NCI-H510A (cell line): ENCODE data around the gene ZCCHC2.

Source experiments
- DNase-seq: peaks from one replicate; lab custom pipeline; 2025; lab: John Stamatoyannopoulos, UW

The ZCCHC2 gene

DNA sequence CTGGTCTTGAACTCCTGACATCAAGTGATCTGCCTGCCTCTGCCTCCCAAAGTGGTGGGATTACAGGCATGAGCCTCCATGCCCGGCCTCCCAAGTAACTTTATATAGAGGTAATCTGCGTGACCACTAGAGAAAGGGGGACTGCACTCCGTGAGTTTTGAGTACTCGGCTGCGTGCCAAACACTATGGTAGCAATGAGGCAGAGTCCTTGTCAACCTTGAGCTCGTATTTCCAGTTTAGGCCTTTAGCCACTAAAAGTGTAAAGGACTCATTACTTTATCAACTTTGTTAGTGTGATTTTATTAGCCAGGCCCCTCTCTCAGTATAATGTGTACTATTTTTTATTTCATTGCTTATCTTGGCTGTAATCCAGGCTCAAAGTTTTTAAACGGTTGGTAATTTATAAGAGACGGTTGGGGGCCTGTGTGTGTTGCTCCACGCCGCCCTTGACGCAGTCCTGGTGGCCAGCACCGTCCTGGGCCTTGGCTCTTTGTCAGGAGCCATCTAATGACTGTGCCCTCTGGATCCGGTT lies 56.2 kb downstream of the ZCCHC2 start:
- DNase-seq, result no peak

- DNase-seq, result no peak
Observed at GRCh38 chr18:62583376-62583775, 60.6 kb downstream of the ZCCHC2 start.

GRCh38 chr18:62584241-62585120 lies 61.7 kb downstream of the ZCCHC2 start:
- peak; percentile 78 for DNase-seq

GRCh38 chr18:62585274-62586150 lies 62.7 kb downstream of the ZCCHC2 start:
- DNase-seq, result no peak

- DNase-seq, result peak; percentile 36
Observed at GRCh38 chr18:62586151-62586774, 63.4 kb downstream of the ZCCHC2 start.

DNA sequence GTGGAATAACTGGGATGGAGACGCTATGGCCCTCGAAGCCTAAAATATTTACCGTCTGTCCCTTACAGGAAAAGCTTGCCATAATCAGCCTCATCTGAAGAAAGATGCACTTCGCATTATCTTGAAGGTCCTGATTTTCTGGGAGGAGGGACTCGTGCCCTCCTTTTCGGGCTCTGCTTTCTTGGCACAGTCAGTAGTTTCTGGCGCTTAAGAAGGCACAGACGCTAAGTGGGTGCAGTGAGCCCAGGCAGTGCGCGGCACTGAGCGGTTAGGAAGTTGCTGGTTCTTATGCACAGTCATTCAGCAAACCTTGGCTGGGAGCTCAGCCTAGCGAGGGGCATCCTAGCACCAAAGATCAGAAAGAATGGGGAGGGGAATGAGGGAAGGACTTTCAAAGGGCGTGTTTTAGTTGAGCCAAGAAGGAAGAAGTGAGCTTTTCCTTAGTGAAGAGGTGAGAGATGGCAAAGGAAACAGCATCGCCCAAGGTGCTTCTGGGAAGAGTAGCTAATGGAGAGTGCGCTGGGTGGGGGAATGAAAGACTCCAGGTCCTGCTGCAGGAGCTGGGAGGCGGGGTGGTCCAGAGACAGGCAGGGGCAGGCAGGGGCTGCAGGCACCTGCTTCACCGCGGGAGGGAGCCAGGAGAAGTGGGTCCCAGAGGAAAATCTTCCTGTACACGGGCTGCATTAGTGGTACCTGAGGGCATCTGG lies 64.1 kb downstream of the ZCCHC2 start:
- no peak for DNase-seq

GRCh38 chr18:62587689-62588088 lies 64.9 kb downstream of the ZCCHC2 start:
- DNase-seq, result no peak

DNA sequence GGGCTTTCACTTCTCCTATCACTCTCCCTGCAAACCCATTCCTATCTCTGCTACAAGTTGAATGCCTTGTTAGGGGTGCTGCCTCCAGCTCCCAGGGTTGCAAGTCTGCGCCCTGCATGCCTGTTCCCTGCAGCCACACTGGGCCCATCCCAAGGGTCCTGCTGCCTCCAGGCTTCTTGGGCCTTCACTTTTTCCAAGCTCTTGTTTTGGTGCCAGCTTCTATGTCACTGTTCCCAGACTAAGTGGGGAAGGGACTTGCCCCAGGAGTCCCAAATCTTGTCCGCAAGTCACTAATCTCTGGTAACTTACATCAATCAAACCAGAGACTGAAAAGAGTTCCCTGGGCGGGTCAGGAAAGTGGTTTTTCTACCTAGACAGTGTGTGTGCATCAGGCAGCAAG lies 65.4 kb downstream of the ZCCHC2 start:
- DNase-seq, result no peak

- no peak for DNase-seq
Observed at GRCh38 chr18:62590799-62591590, 68.2 kb downstream of the ZCCHC2 start.

DNA sequence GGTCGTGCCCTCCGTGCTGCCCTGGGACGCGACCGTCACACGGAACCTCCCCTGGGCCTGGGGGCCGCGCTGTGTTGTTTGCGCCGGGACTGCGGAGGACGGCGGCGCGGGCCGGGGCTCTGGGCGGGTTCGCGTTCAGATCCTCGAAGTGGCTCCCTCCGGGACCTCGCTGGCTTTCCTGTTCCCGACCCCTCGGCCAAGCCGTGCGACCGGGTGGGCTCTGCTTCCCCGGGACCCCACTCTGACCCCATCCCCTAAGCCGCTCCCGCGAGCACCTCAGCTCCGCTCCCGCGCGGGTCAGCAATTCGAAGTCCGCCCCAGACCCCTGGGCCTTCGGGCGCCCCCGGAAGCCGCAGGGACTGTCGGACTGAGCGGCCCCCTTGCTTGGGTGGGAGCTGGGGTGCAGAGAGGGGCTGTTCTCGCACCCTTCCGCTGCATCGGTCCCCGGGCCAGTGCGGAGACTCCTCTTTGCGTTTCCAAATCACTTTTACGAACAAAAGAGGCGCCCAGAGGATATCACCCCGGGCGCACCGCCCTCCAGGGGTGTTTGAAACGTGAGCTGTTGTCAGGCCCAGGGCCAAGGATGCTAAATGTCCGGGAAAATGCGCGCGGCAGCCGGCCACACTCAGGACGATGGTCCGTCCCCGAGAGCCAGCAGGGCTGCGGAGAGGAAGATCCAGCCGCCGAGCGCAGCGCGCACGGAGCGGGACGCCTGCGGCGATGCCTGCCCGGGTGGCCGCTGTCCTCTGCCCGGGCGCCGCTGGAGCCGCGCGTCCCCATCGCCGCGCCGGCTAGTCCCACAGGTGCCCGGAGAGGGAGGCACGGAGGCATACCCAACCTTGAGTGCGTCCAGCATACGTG lies 73.5 kb downstream of the ZCCHC2 start:
- DNase-seq, result peak; percentile 16

DNA sequence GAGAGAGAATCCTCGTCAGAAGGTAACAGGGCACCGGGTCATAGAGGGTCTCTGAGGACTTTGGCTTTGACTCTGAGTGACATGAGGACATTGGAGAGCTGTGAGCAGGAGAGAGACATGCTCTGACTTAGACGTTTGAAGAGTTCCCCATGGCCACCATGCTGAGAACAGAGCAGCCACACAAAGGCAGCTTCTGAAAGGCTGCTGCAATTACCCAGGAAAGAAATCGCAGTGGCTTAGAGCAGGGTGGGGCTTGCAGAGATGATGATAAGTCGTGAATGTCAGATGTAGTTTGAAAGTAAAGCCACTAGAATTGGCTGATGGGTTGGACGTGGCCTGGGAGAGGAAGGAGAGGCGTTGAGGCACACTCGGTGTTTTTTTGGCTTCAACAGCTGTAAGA lies 79.0 kb downstream of the ZCCHC2 start:
- DNase-seq, result no peak

DNA sequence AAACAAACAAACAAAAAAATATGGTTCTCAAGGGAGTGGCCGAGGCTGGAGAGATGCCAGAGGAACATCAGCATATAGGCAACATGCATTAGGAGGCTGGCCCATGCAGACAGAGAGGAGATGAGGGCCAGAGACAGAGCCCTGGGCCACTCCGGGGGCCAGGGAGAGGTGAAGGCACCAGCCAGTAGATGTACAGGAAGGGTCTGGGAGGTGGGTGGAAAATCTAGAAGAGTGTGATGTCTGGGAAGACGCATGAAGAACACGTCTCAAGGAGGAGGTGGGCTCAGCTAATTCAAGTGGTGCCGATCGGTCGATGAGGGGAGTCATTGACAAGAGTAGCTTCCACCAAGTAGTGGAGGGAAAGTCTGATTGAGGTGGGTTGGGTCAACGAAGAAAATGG lies 79.9 kb downstream of the ZCCHC2 start:
- DNase-seq, result no peak

GRCh38 chr18:62603211-62603610 lies 80.4 kb downstream of the ZCCHC2 start:
- no peak for DNase-seq

- no peak for DNase-seq
Observed at GRCh38 chr18:62603979-62604378, 81.2 kb downstream of the ZCCHC2 start.

DNA sequence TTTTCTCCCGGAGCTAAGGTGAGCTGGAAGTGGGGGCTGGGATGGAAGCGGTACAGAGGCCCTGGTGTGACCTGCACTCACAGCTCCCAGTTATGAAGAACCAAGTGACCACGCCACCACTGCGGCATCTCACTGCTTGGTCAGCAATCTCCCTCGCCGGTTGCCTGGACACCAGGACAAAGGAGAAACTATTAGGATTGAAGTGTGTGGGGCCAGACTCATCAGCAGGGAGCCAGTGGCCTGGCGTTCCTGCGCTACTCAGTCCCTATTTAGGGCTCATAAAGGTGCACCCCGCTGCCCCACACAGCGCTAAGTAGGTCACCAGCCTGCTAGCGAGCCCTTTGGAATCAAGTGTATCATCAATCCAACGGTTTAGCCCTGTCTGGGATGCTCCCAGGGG lies 82.9 kb downstream of the ZCCHC2 start:
- no peak for DNase-seq

DNA sequence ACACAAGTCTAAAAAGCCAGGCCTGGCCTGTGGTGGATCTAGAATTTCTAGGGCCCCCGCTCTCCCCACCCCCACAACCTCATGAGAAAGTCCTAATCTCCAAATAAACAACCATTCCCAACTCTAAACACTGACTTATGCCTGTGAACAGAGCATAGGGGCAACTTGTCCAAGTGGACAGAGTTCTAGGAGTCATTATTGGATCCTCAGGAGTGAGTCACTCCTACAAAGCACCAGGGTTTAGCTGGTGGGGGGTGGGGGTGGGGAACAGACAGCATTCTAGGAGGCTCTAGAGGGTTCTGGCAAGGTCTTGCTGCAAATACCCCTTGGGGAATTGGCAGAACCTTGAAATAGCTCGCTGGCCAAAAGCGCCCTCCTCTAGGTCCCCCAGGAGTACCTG lies 83.3 kb downstream of the ZCCHC2 start:
- DNase-seq, result no peak

- DNase-seq, result no peak
Observed at GRCh38 chr18:62607302-62607701, 84.5 kb downstream of the ZCCHC2 start.

- no peak for DNase-seq
Observed at GRCh38 chr18:62607708-62608428, 85.0 kb downstream of the ZCCHC2 start.

DNA sequence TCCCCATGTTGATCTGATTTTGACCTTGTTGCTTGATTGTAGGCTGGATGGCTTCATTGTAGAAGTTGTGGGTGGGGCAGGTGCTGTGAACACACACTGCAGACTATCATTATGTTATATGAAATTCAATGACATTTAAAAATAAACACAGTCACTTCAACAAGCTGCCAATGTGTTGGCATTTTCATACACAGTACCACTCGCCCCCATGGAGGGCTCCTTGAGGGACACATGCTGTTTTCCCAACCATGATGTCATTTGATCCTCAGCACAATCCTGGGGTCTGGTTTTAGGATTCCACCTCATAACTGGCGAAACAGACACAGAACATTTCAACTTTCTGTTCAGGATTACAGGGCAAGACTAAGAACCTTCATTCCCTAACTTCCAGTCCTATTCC lies 86.9 kb downstream of the ZCCHC2 start:
- DNase-seq, result no peak
